T-helper 17 cell (primary cell): Measurements from ENCODE around the gene XIRP2. TPM values are rescaled to one million over a fixed set of nuclear protein-coding genes. Genes with fewer than 3 reads are reported as not detected.
"Not testable (repeated sequence)": the region's sequence is repeated elsewhere in the genome, so short reads cannot be mapped to it uniquely, and the experiment has no call there.

Source experiments
- ATAC-seq: fragments of 150-1000 bp; cut with Tn5 transposase; 2 replicates; pipeline ENCODE4 v1.10.0; 2021; ENCODE audit warnings: mild to moderate bottlenecking, moderate library complexity
- DNase-seq, 3 donors: peaks; one replicate each; pipeline versions ENCODE4 v3.0.0 to v3.0.0-alpha.2; 2020 to 2021
- H3K9me3 ChIP-seq: one replicate; pipeline ENCODE4 v1.7.0; 2013; ENCODE audit warnings: low read length, mild to moderate bottlenecking; ENCODE audit not compliant: control insufficient read depth, poor library complexity, severe bottlenecking
- H3K27ac Mint-ChIP-seq: one replicate; pipeline ENCODE4 v1.8.0; 2022; ENCODE audit warnings: mild to moderate bottlenecking, moderate library complexity, mixed read lengths
- H3K27me3 Mint-ChIP-seq: one replicate; pipeline ENCODE4 v1.8.0; 2022; ENCODE audit warnings: mixed read lengths
- H3K36me3 Mint-ChIP-seq: one replicate; pipeline ENCODE4 v1.8.0; 2022; ENCODE audit warnings: low read depth, mixed read lengths
- H3K4me1 Mint-ChIP-seq: one replicate; pipeline ENCODE4 v1.8.0; 2022; ENCODE audit warnings: mild to moderate bottlenecking, mixed read lengths
- H3K4me3 Mint-ChIP-seq: one replicate; pipeline ENCODE4 v1.8.0; 2022; ENCODE audit warnings: mild to moderate bottlenecking, moderate library complexity, mixed read lengths
- total RNA-seq, 4 donors: library from RNA in 2 of 4; stranded (reverse) in 2 of 4; gene quantifications; one replicate each; pipeline ENCODE4 v1.2.3 and lab custom pipeline; 2022 to 2026

XIRP2 gene
- total RNA-seq, 2 donors from 2014 or later: 1.2 TPM; not detected in 1

GRCh38 chr2:167103757-167104133, 215.5 kb downstream of the XIRP2 start:
- ATAC-seq (no peak), DNase-seq (no peak)
- H3K36me3 Mint-ChIP-seq: no peaks in the 10 kb centered on the region
- H3K27ac Mint-ChIP-seq: no peak overlapping the region
- H3K4me3 Mint-ChIP-seq: no peak overlapping the region
- H3K4me1 Mint-ChIP-seq: no peaks in the 10 kb centered on the region
- H3K9me3 ChIP-seq: no peaks in the 10 kb centered on the region
- H3K27me3 Mint-ChIP-seq: no peaks in the 10 kb centered on the region

- H3K36me3 Mint-ChIP-seq: no peaks in the 10 kb centered on the region
- no peaks in the 10 kb centered on the region for H3K4me1 Mint-ChIP-seq
- DNase-seq: no peak
- no peaks in the 10 kb centered on the region for H3K9me3 ChIP-seq
- no peak overlapping the region for H3K27ac Mint-ChIP-seq
- no peak overlapping the region for H3K4me3 Mint-ChIP-seq
- ATAC-seq: no peak
- H3K27me3 Mint-ChIP-seq: no peaks in the 10 kb centered on the region
These were observed 216.4 kb downstream of the XIRP2 start for GRCh38 chr2:167104691-167105090.

DNA sequence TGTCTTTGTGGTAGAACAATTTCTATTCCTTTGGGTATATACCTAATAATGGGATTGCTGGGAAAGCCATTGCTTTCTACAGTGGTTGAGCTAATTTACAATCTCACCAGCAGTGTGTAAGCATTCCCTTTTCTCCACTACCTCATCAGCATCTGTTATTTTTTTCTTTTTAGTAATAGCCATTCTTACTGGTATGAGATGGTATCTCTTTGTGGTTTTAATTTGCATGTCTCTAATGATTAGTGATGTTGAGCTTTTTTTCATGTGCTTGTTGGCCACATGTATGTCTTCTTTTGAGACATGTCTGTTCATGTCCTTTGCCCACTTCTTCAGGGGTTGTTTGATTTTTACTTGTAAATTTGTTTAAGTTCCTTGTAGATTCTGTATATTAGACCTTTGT, 221.4 kb downstream of the XIRP2 start:
- H3K4me1 Mint-ChIP-seq, H3K36me3 Mint-ChIP-seq, DNase-seq, H3K9me3 ChIP-seq, H3K27ac Mint-ChIP-seq, H3K27me3 Mint-ChIP-seq, ATAC-seq, H3K4me3 Mint-ChIP-seq: not testable (repeated sequence)

DNA sequence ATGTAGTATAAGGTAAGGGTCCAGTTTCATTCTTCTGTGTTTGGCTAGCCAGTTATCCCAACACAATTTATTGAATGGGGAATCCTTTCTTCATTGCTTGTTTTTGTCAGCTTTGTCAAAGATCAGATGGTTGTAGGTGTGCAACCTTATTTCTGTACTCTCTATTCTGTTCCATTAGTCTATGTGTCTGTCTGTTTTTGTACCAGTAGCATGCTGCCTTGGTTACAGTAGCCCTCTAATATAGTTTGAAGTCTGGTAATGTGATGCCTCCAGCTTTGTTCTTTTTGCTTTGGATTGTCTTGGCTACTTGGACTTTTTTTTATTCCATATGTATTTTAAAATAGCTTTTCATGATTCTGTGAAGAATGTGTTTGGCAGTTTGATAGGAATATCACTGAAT, 222.1 kb downstream of the XIRP2 start:
- H3K27ac Mint-ChIP-seq: no peak overlapping the region
- DNase-seq: no peak
- no peaks in the 10 kb centered on the region for H3K9me3 ChIP-seq
- no peaks in the 10 kb centered on the region for H3K36me3 Mint-ChIP-seq
- no peaks in the 10 kb centered on the region for H3K4me1 Mint-ChIP-seq
- H3K4me3 Mint-ChIP-seq: no peak overlapping the region
- no peak for ATAC-seq
- H3K27me3 Mint-ChIP-seq: no peaks in the 10 kb centered on the region

DNA sequence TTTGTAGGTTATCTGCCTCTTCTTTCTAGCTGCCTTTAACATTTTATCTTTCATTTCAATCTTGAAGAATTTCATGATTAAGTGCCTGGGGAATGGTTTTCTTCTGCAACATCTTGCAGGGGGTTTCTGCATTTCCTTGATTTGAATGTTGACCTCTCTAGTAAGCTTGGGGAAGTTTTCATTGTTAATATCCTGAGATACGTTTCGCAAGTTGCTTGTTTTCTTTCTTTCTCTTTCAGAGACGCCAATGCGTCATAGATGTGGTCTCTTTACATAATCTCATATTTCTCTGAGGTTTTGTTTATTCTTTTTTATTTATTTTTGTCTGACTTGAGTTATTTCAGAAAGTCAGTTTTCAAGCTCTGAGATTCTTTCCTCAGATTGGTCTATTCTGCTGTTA, 225.7 kb downstream of the XIRP2 start:
- H3K4me1 Mint-ChIP-seq: no peaks in the 10 kb centered on the region
- ATAC-seq (no peak), DNase-seq (no peak)
- H3K27me3 Mint-ChIP-seq: no peaks in the 10 kb centered on the region
- no peaks in the 10 kb centered on the region for H3K9me3 ChIP-seq
- H3K36me3 Mint-ChIP-seq: no peaks in the 10 kb centered on the region
- no peak overlapping the region for H3K27ac Mint-ChIP-seq
- no peak overlapping the region for H3K4me3 Mint-ChIP-seq

DNA sequence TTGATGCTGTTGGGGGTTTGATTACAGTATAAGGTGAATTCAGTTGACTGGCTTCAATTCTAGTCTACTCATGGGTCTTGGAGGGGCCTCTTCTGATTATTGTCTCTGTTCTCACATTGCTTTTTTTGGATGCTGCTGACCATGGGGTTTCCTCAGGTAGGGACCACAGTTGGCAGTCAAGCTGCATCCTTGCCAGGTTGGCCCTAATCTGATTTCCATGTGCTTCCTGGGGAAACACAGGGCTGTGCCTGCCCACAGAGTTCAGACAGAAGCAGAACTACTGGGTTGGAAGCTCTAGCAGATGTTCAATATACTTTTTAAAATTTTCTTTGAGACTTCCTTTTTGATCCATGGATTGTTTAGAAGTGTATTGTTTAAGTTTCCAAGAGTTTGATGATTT, 227.3 kb downstream of the XIRP2 start:
- no peak overlapping the region for H3K27ac Mint-ChIP-seq
- no peaks in the 10 kb centered on the region for H3K36me3 Mint-ChIP-seq
- DNase-seq: no peak
- H3K27me3 Mint-ChIP-seq: no peaks in the 10 kb centered on the region
- H3K9me3 ChIP-seq: no peaks in the 10 kb centered on the region
- no peak overlapping the region for H3K4me3 Mint-ChIP-seq
- no peaks in the 10 kb centered on the region for H3K4me1 Mint-ChIP-seq
- ATAC-seq: no peak

DNA sequence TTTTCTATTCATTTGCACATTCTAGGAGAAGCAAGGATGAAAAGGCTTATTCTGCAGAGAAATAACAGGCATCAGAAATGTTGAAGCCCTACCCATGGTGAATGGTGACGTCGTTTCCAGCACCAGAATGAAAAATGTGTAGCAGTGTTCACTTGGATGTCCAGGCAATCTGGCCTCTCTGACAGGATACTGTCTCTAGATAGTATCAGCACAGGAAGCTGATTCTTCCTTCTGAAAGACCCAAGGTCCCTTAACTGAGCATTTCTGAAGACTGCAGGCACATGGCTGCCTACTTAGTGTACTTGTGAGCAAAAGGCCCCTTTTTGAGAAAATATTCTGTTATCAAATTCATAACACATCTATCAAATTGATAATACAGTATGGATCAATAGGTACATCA, 234.1 kb downstream of the XIRP2 start:
- H3K9me3 ChIP-seq: no peaks in the 10 kb centered on the region
- no peak overlapping the region for H3K27ac Mint-ChIP-seq
- no peaks in the 10 kb centered on the region for H3K4me1 Mint-ChIP-seq
- no peak for ATAC-seq
- no peaks in the 10 kb centered on the region for H3K36me3 Mint-ChIP-seq
- no peaks in the 10 kb centered on the region for H3K27me3 Mint-ChIP-seq
- DNase-seq: no peak
- no peak overlapping the region for H3K4me3 Mint-ChIP-seq

DNA sequence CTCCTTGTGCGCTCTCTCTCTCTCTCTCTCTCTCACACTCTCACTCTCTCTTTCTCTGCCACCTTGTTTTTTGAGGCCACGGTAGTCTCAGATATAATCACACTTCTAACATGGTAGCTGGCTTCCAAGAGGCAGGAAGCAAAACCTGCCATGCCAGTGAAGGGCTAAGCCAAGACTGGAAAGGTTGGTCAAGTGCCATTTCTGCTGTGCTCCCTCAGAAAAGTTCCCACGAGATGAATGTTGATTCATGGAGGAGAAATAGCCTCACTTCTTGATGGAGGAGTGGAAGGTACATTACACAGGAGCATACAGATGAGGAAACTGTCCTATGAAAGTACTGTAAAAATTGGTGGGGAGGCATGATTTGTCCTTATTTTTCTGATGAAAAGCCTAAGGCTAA, 237.9 kb downstream of the XIRP2 start:
- H3K36me3 Mint-ChIP-seq: no peaks in the 10 kb centered on the region
- no peaks in the 10 kb centered on the region for H3K27me3 Mint-ChIP-seq
- no peak overlapping the region for H3K27ac Mint-ChIP-seq
- H3K4me3 Mint-ChIP-seq: no peak overlapping the region
- no peaks in the 10 kb centered on the region for H3K4me1 Mint-ChIP-seq
- DNase-seq (no peak), ATAC-seq (no peak)
- no peaks in the 10 kb centered on the region for H3K9me3 ChIP-seq

DNA sequence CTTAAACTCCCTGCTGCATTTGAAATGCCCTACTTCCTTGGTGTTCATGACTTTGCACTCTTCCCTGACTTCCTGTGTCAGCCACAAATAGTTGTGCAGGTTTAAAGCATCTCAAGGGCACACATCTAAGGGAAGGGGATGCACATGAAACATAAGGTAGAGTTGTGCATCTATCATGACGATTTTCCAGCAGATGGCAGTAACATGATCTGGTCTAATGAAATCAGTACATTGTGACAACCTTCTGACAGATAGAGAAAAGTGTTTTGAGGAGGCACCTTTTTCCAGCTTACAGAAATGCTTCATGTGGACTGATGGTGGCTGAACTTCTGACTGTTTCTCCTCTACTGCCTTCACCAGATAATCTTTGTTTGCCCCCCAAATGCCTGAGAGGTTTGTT, 238.9 kb downstream of the XIRP2 start:
- no peak for ATAC-seq
- H3K4me1 Mint-ChIP-seq: no peaks in the 10 kb centered on the region
- no peaks in the 10 kb centered on the region for H3K27me3 Mint-ChIP-seq
- no peak for DNase-seq
- no peaks in the 10 kb centered on the region for H3K36me3 Mint-ChIP-seq
- H3K27ac Mint-ChIP-seq: no peak overlapping the region
- H3K4me3 Mint-ChIP-seq: no peak overlapping the region
- no peaks in the 10 kb centered on the region for H3K9me3 ChIP-seq

- Mint-ChIP-seq H3K36me3 (no peaks in the 10 kb centered on the region), H3K4me1 (no peaks in the 10 kb centered on the region), H3K27me3 (no peaks in the 10 kb centered on the region), H3K27ac (no peak overlapping the region), H3K4me3 (no peak overlapping the region)
- ATAC-seq (no peak), DNase-seq (no peak)
- no peaks in the 10 kb centered on the region for H3K9me3 ChIP-seq
These were observed 239.8 kb downstream of the XIRP2 start for GRCh38 chr2:167128130-167128529.

DNA sequence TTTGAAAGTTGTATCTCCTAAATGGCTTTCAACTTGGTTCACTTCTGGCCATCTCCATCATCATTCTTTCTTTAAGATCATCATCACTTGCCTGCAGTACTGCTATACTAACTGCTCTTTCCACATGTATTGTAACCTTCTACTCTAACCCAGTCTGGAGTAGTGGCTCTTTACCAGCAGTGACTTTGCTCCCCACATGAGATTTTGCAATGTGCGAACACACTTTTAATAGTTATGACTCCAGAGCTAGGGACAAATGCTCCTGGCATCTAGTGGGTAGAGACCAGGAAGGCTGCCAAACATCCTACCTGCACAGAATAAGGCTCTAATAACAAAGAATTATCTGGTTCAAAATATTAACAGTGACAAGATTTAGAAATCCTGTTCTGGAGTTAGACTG, 243.8 kb downstream of the XIRP2 start:
- no peaks in the 10 kb centered on the region for H3K27me3 Mint-ChIP-seq
- H3K4me1 Mint-ChIP-seq: no peaks in the 10 kb centered on the region
- no peak overlapping the region for H3K27ac Mint-ChIP-seq
- ATAC-seq: no peak
- no peaks in the 10 kb centered on the region for H3K9me3 ChIP-seq
- H3K36me3 Mint-ChIP-seq: no peaks in the 10 kb centered on the region
- no peak overlapping the region for H3K4me3 Mint-ChIP-seq
- DNase-seq: no peak

DNA sequence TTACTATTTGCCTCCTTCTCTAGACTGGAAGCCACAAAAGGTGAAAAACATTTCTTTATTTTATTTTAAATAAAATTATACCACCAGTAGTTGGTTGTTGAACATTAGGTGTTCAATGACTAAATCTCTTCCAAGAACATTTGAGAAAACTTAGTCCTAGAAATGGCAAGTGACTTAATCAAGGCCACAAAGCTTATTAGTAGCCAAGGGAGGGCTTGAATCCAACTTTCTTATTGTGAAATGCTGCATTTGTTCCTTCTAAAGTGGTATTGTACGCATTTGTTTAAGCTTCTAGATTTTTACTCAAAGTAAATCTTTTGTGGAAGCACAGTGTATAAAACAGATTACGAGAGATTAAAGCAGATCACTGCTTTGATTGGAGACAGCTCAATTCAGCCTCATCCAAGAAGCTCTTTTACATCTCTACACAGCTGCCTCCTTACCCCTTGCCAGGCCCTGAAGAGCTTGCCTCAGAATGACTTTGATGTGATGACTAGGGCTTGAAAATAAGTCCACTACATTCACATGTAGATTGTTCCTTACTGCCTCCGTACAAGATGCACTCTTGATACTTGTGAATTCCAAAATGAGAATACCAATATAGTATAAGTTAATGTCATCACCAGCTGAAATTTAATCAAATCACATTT, 244.8 kb downstream of the XIRP2 start:
- DNase-seq (no peak), ATAC-seq (no peak)
- no peaks in the 10 kb centered on the region for H3K36me3 Mint-ChIP-seq
- no peak overlapping the region for H3K27ac Mint-ChIP-seq
- no peak overlapping the region for H3K4me3 Mint-ChIP-seq
- H3K4me1 Mint-ChIP-seq: no peaks in the 10 kb centered on the region
- no peaks in the 10 kb centered on the region for H3K27me3 Mint-ChIP-seq
- H3K9me3 ChIP-seq: no peaks in the 10 kb centered on the region

DNA sequence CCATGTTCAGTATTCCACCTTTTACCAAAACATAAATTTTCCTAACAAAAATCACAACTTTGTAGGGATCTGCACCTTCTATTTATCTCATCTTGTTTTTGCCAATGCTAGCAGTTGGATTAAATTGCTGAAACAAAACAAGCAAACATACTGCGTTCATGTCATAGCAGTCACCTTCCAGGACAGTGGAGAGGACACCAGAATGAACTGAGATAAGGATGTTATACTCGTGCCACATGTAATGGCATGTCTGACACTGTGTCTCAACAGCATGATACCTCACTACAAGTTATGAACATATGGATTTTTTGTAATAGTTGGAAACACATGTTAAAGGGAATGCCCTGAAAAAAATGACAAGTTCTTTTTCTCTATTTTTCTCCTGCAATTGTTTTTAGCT, 245.3 kb downstream of the XIRP2 start:
- H3K36me3 Mint-ChIP-seq: no peaks in the 10 kb centered on the region
- no peak overlapping the region for H3K27ac Mint-ChIP-seq
- H3K9me3 ChIP-seq: no peaks in the 10 kb centered on the region
- DNase-seq (no peak), ATAC-seq (no peak)
- no peak overlapping the region for H3K4me3 Mint-ChIP-seq
- H3K4me1 Mint-ChIP-seq: no peaks in the 10 kb centered on the region
- H3K27me3 Mint-ChIP-seq: no peaks in the 10 kb centered on the region

DNA sequence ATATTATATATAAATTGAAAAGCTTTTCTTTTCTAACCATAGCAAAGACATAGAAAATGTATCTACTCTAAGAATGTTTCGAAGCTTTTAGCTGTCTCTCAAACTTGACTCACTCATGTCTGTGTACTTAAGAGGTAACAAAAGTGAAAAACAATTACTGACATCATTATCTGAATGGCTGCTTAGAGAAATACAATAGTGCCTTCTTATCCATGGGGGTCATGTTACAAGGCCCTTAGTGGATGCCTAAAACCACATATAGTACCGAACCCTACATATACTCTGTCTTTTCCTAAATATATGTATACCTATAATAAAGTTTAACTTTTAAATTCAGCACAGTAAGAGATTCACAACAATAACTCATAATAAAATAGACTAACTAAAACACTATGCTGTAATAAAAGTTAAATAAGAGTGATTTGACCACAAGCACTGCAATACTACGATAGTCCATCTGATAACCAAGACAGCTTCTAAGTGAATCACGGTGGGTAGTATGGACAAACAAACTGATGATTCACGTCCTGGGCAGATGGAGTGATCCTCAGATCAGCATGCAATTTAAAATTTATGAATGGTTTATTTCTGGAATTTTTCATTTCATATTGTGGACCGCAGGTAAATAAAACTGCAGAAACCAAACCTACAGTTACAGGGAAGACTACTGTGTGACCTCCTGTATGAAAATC, 246.2 kb downstream of the XIRP2 start:
- Mint-ChIP-seq H3K36me3 (no peaks in the 10 kb centered on the region), H3K27me3 (no peaks in the 10 kb centered on the region), H3K4me1 (no peaks in the 10 kb centered on the region), H3K4me3 (no peak overlapping the region), H3K27ac (no peak overlapping the region)
- no peak for DNase-seq
- ATAC-seq: no peak
- no peaks in the 10 kb centered on the region for H3K9me3 ChIP-seq
